ENCODE results near the gene TWIST2. TPM values are rescaled to one million over a fixed set of nuclear protein-coding genes. Genes with fewer than 3 reads are reported as not detected.

Gene TWIST2
- polyA plus RNA-seq, 1 of the 3 experiments (the other 2 are of a cell fraction): 19.5 TPM

- TF ChIP-seq IRF3 (IDR thresholded peaks at IDR 0.05; ENCODE audit: low read depth, low read length): no peak
- no peak for TF ChIP-seq NRF1 (IDR thresholded peaks at IDR 0.05; ENCODE audit: low read depth, low read length)
- no peak for TF ChIP-seq EP300 (IDR thresholded peaks at IDR 0.05; ENCODE audit: borderline replicate concordance in 1 of 2, low read depth in 1 of 2, low read length in 1 of 2)
- TF ChIP-seq GABPA (IDR thresholded peaks at IDR 0.05; ENCODE audit: low read depth): no peak
- TF ChIP-seq SIN3A (IDR thresholded peaks at IDR 0.05; ENCODE audit: borderline replicate concordance, low read depth, low read length): no peak
- TF ChIP-seq FOSL2 (IDR thresholded peaks at IDR 0.05; ENCODE audit: borderline replicate concordance, low read depth): no peak
- TF ChIP-seq NFIC (IDR thresholded peaks at IDR 0.05; ENCODE audit: borderline replicate concordance): no peak
- TF ChIP-seq TCF12 (IDR thresholded peaks at IDR 0.05): no peak
- TF ChIP-seq, protein P1, sequence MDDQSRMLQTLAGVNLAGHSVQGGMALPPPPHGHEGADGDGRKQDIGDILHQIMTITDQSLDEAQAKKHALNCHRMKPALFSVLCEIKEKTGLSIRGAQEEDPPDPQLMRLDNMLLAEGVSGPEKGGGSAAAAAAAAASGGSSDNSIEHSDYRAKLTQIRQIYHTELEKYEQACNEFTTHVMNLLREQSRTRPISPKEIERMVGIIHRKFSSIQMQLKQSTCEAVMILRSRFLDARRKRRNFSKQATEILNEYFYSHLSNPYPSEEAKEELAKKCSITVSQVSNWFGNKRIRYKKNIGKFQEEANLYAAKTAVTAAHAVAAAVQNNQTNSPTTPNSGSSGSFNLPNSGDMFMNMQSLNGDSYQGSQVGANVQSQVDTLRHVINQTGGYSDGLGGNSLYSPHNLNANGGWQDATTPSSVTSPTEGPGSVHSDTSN (IDR thresholded peaks at IDR 0.05): no peak
- no peak for TF ChIP-seq JUND (IDR thresholded peaks at IDR 0.05)
- TF ChIP-seq POLR2AphosphoS5 (IDR thresholded peaks at IDR 0.05; ENCODE audit: low read depth, low read length): no peak
- no peak for TF ChIP-seq ZBTB33 (IDR thresholded peaks at IDR 0.05; ENCODE audit: borderline replicate concordance, low read depth)
Observed at GRCh38 chr2:238884122-238884811, 36.4 kb downstream of the TWIST2 start (continued).

- H3K4me2 ChIP-seq: no peak overlapping the region
- H3K27ac ChIP-seq (ENCODE audit: low read depth in 2 of 2, low read length in 1 of 2): no peak overlapping the region
- no peaks in the 10 kb centered on the region for H3K27me3 ChIP-seq (ENCODE audit: insufficient read depth)
- no peak overlapping the region for H2AFZ ChIP-seq (ENCODE audit: low read depth)
- H3K9me2 ChIP-seq: no peaks in the 10 kb centered on the region
- no peaks in the 10 kb centered on the region for H3K36me3 ChIP-seq (replicated peaks in 1 of 2; ENCODE audit: control insufficient read depth in 1 of 2, insufficient read depth in 2 of 2, low read length in 1 of 2)
- H3K4me3 ChIP-seq (ENCODE audit: low read depth in 2 of 2, low read length in 1 of 2): no peak overlapping the region
- no peaks in the 10 kb centered on the region for H3K9me3 ChIP-seq
- ChIA-PET CTCF (no interaction called here), POLR2A (no interaction called here)
- no peaks in the 10 kb centered on the region for H3K79me2 ChIP-seq (ENCODE audit: insufficient read depth)
- H3F3A ChIP-seq (replicated peaks; ENCODE audit: insufficient read depth): no peaks in the 10 kb centered on the region
- no peak for TF ChIP-seq GABPA (IDR thresholded peaks at IDR 0.05; ENCODE audit: low read depth)
- TF ChIP-seq, protein P2, sequence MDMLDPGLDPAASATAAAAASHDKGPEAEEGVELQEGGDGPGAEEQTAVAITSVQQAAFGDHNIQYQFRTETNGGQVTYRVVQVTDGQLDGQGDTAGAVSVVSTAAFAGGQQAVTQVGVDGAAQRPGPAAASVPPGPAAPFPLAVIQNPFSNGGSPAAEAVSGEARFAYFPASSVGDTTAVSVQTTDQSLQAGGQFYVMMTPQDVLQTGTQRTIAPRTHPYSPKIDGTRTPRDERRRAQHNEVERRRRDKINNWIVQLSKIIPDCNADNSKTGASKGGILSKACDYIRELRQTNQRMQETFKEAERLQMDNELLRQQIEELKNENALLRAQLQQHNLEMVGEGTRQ (IDR thresholded peaks at IDR 0.05; ENCODE audit: borderline replicate concordance, low read depth, low read length): no peak
- no peak for TF ChIP-seq RFX5 (IDR thresholded peaks at IDR 0.05; ENCODE audit: low read length)
- no peak for TF ChIP-seq RAD21 (IDR thresholded peaks at IDR 0.05; ENCODE audit: low read length)
- no peak for TF ChIP-seq TAF1 (IDR thresholded peaks at IDR 0.05; ENCODE audit: borderline replicate concordance, low read depth, low read length)
- no peak for DNase-seq
- WGBS (ENCODE audit: low lambda C conversion rate): 95% methylated on average over 10 of the region's 14 CpGs
- no peaks in the 10 kb centered on the region for H4K20me1 ChIP-seq (ENCODE audit: insufficient read depth)
- H3K4me1 ChIP-seq (ENCODE audit: control insufficient read depth in 1 of 2, insufficient read depth in 2 of 2, low read depth in 1 of 2, low read length in 1 of 2): peaks cover 0 to 9% of the 10 kb centered on the region in 2 experiments; a peak in 1 of 4 replicates
- H3K9ac ChIP-seq: no peak overlapping the region
Observed at GRCh38 chr2:238884812-238885408, 37.0 kb downstream of the TWIST2 start.
